ENCODE results near the gene ARHGAP31.

DNA sequence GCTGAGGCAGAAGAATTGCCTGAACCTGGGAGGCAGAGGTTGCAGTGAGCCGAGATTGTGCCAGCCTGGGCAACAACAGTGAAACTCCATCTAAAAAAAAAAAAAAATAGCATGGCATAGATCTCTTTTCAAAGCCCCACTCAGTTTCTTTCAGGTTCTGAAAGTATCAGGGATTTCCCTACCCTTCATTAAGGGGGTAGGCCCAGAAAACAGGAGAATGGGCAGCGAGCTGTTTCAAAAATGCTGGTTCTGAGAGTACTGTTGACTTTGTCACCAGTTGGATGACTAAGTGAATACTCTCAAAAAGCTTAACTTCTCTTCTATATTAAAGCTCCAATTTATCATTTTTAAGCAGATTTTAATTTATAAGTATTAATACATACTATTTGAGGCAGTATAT, 72.8 kb downstream of the ARHGAP31 start:
- no peak for TF ChIP-seq POLR2A (IDR thresholded peaks at IDR 0.05)
- TF ChIP-seq, protein P1, sequence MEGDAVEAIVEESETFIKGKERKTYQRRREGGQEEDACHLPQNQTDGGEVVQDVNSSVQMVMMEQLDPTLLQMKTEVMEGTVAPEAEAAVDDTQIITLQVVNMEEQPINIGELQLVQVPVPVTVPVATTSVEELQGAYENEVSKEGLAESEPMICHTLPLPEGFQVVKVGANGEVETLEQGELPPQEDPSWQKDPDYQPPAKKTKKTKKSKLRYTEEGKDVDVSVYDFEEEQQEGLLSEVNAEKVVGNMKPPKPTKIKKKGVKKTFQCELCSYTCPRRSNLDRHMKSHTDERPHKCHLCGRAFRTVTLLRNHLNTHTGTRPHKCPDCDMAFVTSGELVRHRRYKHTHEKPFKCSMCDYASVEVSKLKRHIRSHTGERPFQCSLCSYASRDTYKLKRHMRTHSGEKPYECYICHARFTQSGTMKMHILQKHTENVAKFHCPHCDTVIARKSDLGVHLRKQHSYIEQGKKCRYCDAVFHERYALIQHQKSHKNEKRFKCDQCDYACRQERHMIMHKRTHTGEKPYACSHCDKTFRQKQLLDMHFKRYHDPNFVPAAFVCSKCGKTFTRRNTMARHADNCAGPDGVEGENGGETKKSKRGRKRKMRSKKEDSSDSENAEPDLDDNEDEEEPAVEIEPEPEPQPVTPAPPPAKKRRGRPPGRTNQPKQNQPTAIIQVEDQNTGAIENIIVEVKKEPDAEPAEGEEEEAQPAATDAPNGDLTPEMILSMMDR (IDR thresholded peaks at IDR 0.05), result no peak
- TF ChIP-seq EP300 (IDR thresholded peaks at IDR 0.05), result no peak

Data from gastroesophageal sphincter (tissue), 3 donors.